ENCODE measurements around the gene ZNF165.
"Not testable (repeated sequence)": the region's sequence is repeated elsewhere in the genome, so short reads cannot be mapped to it uniquely, and the experiment has no call there.

The ZNF165 gene

GRCh38 chr6:28080631-28081485 is 490 bp downstream of the ZNF165 start:
- TF ChIP-seq CTCF (conservative IDR thresholded peaks at IDR 0.05; ENCODE audit: low read depth, low read length): no peak
- peak overlapping the region; percentile 91 for H3K4me3 ChIP-seq (ENCODE audit: low read depth, low read length)
- DNase-seq (ENCODE audit: low read depth): peak; percentile 99

GRCh38 chr6:28081486-28081751 is 1.1 kb downstream of the ZNF165 start:
- DNase-seq (ENCODE audit: low read depth): no peak
- no peak for TF ChIP-seq CTCF (conservative IDR thresholded peaks at IDR 0.05; ENCODE audit: low read depth, low read length)
- H3K4me3 ChIP-seq (ENCODE audit: low read depth, low read length): peak overlapping the region; percentile 91

- DNase-seq (ENCODE audit: low read depth): no peak
- no peak overlapping the region for H3K4me3 ChIP-seq (ENCODE audit: low read depth, low read length)
- TF ChIP-seq CTCF (conservative IDR thresholded peaks at IDR 0.05; ENCODE audit: low read depth, low read length): no peak
These were observed 2.6 kb downstream of the ZNF165 start for GRCh38 chr6:28082939-28083338.

- no peak for DNase-seq (ENCODE audit: low read depth)
- H3K4me3 ChIP-seq (ENCODE audit: low read depth, low read length): no peak overlapping the region
- no peak for TF ChIP-seq CTCF (conservative IDR thresholded peaks at IDR 0.05; ENCODE audit: low read depth, low read length)
These were observed 8.7 kb downstream of the ZNF165 start for GRCh38 chr6:28089054-28089453.

- no peak for TF ChIP-seq CTCF (conservative IDR thresholded peaks at IDR 0.05; ENCODE audit: low read depth, low read length)
- peak overlapping the region; percentile 41 for H3K4me3 ChIP-seq (ENCODE audit: low read depth, low read length)
- no peak for DNase-seq (ENCODE audit: low read depth)
These were observed 10.7 kb downstream of the ZNF165 start for GRCh38 chr6:28090917-28091586.

GRCh38 chr6:28102222-28102621 is 21.9 kb downstream of the ZNF165 start:
- H3K4me3 ChIP-seq (ENCODE audit: low read depth, low read length); DNase-seq (ENCODE audit: low read depth): not testable (repeated sequence)

GRCh38 chr6:28102699-28103098 is 22.3 kb downstream of the ZNF165 start:
- H3K4me3 ChIP-seq (ENCODE audit: low read depth, low read length); DNase-seq (ENCODE audit: low read depth): not testable (repeated sequence)
